GM10248 (cell line): ENCODE data around the gene PTMS.

Source experiments
- CTCF ChIA-PET: fragments of 300-600 bp; sonication (Branson Sonifier 250); formaldehyde crosslinking; extraction: SDS; loops from one replicate; lab custom pipeline; 2021; ENCODE audit warnings: antibody characterized with exemption; lab: Yijun Ruan, JAX
- POLR2A ChIA-PET: fragments of 350-650 bp; sonication (Branson Sonifier 250); formaldehyde crosslinking; extraction: SDS; loops from one replicate; lab custom pipeline; 2020; ENCODE audit warnings: antibody characterized with exemption; lab: Yijun Ruan, JAX
- DNase-seq: peaks from one replicate; pipeline ENCODE4 v3.0.0; 2012; ENCODE audit errors: extremely low spot score
- CTCF ChIP-seq: IDR thresholded peaks from 2 replicates; pipeline ENCODE4 v1.5.1; 2012; ENCODE audit warnings: mild to moderate bottlenecking, low read depth; ENCODE audit errors: extremely low read depth, missing control alignments, control extremely low read depth

Gene PTMS

GRCh38 chr12:6752167-6752920 is 13.8 kb upstream of the PTMS start:
- ChIA-PET CTCF (interaction anchor here (0.7 to 5.9 kb wide), 44 partner anchors 8 to 216 kb away, joined by 3 to 80 read pairs (median 7); partner anchors contain the start of genes CDCA3, COPS7A, GNB3 and LAG3), POLR2A (interaction anchor here (0.6 to 2.0 kb wide), 6 partner anchors 14 to 282 kb away, joined by 3 to 15 read pairs (median 5); partner anchors contain the start of genes PTMS, TPI1 and VAMP1)
- TF ChIP-seq CTCF: no peak
- peak; percentile 48 for DNase-seq

- peak; percentile 96 for TF ChIP-seq CTCF
- CTCF ChIA-PET: interaction anchor here (0.6 to 5.9 kb wide), 59 partner anchors 9 to 394 kb away, joined by 3 to 80 read pairs (median 5); partner anchors contain the start of genes CD4, CDCA3, COPS7A and GNB3
- peak; percentile 99 for DNase-seq
- POLR2A ChIA-PET: interaction anchor here (1.0 to 2.0 kb wide), 7 partner anchors 11 to 283 kb away, joined by 3 to 15 read pairs (median 6); partner anchors contain the start of genes COPS7A, PTMS, TPI1 and VAMP1
Observed at GRCh38 chr12:6752921-6753771, 13.0 kb upstream of the PTMS start, which contains the start of gene MLF2. TSS of gene MLF2 (minus strand) at chr12:6753141. CDS start at chr12:6752334, 807 bp downstream.

GRCh38 chr12:6753772-6754356 is 12.3 kb upstream of the PTMS start:
- DNase-seq: no peak
- ChIA-PET CTCF (interaction anchor here (0.6 to 5.9 kb wide), 45 partner anchors 8 to 222 kb away, joined by 3 to 80 read pairs (median 6); partner anchors contain the start of genes CDCA3, COPS7A, GNB3 and GPR162), POLR2A (interaction anchor here (0.9 to 2.0 kb wide), 4 partner anchors 10 to 114 kb away, joined by 4 to 15 read pairs (median 7); partner anchors contain the start of genes COPS7A, PTMS and TPI1)
- no peak for TF ChIP-seq CTCF

- ChIA-PET CTCF (interaction anchor here (0.6 to 5.9 kb wide), 39 partner anchors 8 to 221 kb away, joined by 3 to 80 read pairs (median 6); partner anchors contain the start of genes CDCA3, COPS7A, GNB3 and GPR162), POLR2A (interaction anchor here (0.9 to 1.6 kb wide), 3 partner anchors 9 to 113 kb away, joined by 4 to 9 read pairs (median 5); partner anchors contain the start of genes COPS7A and TPI1)
- DNase-seq: no peak
- TF ChIP-seq CTCF: no peak
Observed at GRCh38 chr12:6754411-6754810, 11.8 kb upstream of the PTMS start.

GRCh38 chr12:6757028-6757690 is 9.0 kb upstream of the PTMS start:
- no peak for DNase-seq
- TF ChIP-seq CTCF: no peak
- ChIA-PET CTCF (interaction anchor here (1.7 kb wide), 1 partner anchor 10 kb away, joined by 11 read pairs; the partner anchor contains the start of gene PTMS), POLR2A (no interaction called here)
